ENCODE data around the gene ISL2.

Gene ISL2

DNA sequence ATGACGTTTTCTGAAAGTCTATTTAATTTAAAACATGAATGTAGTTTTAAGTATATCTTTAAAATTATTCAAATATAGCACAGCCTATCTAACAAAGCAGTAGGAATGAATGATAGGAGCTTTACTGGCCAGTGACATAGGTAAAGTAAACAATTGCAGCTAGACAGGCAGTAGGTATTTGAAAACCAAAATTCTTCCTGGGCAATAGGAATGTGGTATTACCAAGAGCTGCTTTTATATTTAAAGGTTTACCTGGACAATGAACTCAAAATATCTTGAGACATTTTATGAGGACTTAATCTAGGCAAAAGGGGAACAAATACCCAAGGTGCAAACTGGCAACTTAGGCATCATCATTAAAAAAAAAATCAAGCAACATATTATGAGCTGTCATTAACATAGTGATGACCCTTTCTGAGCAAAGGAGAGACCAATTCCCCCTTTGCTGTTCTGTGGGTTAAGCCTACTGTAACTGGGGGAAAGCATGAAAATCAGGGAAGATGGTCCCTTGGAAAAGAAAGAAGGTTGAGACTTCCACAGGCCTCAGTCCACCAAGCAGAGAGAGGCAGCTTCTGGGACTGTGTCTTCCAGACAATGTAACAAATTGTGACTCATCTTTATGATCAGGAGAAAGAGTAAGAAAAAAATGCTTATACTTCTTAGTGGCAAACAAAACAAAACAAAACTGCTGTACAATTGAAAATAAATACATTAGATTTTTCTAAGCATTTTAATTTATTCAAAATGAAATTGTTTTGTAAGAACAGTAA, 12.9 kb downstream of the ISL2 start:
- no peak for DNase-seq (ENCODE audit: low read depth, low spot score)
- TF ChIP-seq YY1 (IDR thresholded peaks at IDR 0.05; ENCODE audit: insufficient read depth, insufficient read length) (no peak), SUZ12 (IDR thresholded peaks at IDR 0.05; ENCODE audit: extremely low read depth, insufficient read depth, insufficient read length) (no peak), ZNF274 (IDR thresholded peaks at IDR 0.05; ENCODE audit: low read depth, low read length) (no peak)
- H3K9ac ChIP-seq (ENCODE audit: insufficient read length, low read depth) = no peak overlapping the region
- no peak overlapping the region for H3K4me3 ChIP-seq (ENCODE audit: insufficient read length, low read depth)
- H3K36me3 ChIP-seq (ENCODE audit: insufficient read depth, insufficient read length, low read length) = no peaks in the 10 kb centered on the region
- H3K4me1 ChIP-seq (ENCODE audit: insufficient read depth, insufficient read length) = no peaks in the 10 kb centered on the region
- H3K27me3 ChIP-seq (ENCODE audit: insufficient read depth, insufficient read length) = peaks cover 67% of the 10 kb centered on the region
- no peaks in the 10 kb centered on the region for H3K9me3 ChIP-seq (ENCODE audit: insufficient read depth, low read length)

GRCh38 chr15:76353023-76353577, 16.5 kb downstream of the ISL2 start:
- no peaks in the 10 kb centered on the region for H3K4me1 ChIP-seq (ENCODE audit: insufficient read depth, insufficient read length)
- DNase-seq (ENCODE audit: low read depth, low spot score) = no peak
- H3K9ac ChIP-seq (ENCODE audit: insufficient read length, low read depth) = no peak overlapping the region
- H3K4me3 ChIP-seq (ENCODE audit: insufficient read length, low read depth) = no peak overlapping the region
- peaks cover 31% of the 10 kb centered on the region for H3K27me3 ChIP-seq (ENCODE audit: insufficient read depth, insufficient read length)
- no peaks in the 10 kb centered on the region for H3K9me3 ChIP-seq (ENCODE audit: insufficient read depth, low read length)
- no peak for TF ChIP-seq ZNF274 (IDR thresholded peaks at IDR 0.05; ENCODE audit: low read depth, low read length)
- no peak for TF ChIP-seq SUZ12 (IDR thresholded peaks at IDR 0.05; ENCODE audit: extremely low read depth, insufficient read depth, insufficient read length)
- TF ChIP-seq YY1 (IDR thresholded peaks at IDR 0.05; ENCODE audit: insufficient read depth, insufficient read length) = no peak
- H3K36me3 ChIP-seq (ENCODE audit: insufficient read depth, insufficient read length, low read length) = no peaks in the 10 kb centered on the region

- no peak for DNase-seq (ENCODE audit: low read depth, low spot score)
- H3K9me3 ChIP-seq (ENCODE audit: insufficient read depth, low read length) = no peaks in the 10 kb centered on the region
- H3K36me3 ChIP-seq (ENCODE audit: insufficient read depth, insufficient read length, low read length) = no peaks in the 10 kb centered on the region
- H3K9ac ChIP-seq (ENCODE audit: insufficient read length, low read depth) = no peak overlapping the region
- H3K4me3 ChIP-seq (ENCODE audit: insufficient read length, low read depth) = no peak overlapping the region
- no peak for TF ChIP-seq YY1 (IDR thresholded peaks at IDR 0.05; ENCODE audit: insufficient read depth, insufficient read length)
- no peak for TF ChIP-seq ZNF274 (IDR thresholded peaks at IDR 0.05; ENCODE audit: low read depth, low read length)
- TF ChIP-seq SUZ12 (IDR thresholded peaks at IDR 0.05; ENCODE audit: extremely low read depth, insufficient read depth, insufficient read length) = no peak
- no peaks in the 10 kb centered on the region for H3K4me1 ChIP-seq (ENCODE audit: insufficient read depth, insufficient read length)
- H3K27me3 ChIP-seq (ENCODE audit: insufficient read depth, insufficient read length) = peaks cover 23% of the 10 kb centered on the region
Measured at GRCh38 chr15:76353903-76354302, 17.3 kb downstream of the ISL2 start.

DNA sequence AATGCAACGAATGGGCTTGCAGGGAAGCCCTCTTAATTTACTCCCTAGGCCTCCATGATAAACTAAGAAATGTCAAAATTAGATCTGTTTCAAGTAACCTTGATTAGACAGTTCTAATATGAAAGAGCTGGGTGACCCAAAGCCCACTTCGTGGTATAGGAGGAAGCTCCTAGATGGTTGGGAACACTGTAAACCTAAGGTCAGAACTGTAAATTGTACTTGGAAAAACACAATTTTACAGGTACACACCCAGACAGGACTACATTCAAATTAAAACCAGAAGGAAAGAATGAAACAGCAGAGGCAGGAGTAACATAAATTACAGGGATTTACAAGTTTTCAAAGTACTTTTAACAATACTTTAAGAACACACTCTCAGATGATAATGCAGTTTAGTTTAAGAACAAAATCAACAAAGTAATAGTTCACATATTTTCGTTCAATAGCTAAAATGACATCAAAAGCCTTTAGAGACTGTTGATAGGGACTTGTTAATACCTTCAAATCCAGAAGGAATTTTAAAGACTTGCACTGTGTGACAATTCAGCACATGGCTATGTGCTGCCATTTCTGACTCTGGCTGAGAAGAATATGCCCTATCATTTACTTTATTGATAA, 18.4 kb downstream of the ISL2 start:
- no peak for DNase-seq (ENCODE audit: low read depth, low spot score)
- no peaks in the 10 kb centered on the region for H3K4me1 ChIP-seq (ENCODE audit: insufficient read depth, insufficient read length)
- H3K36me3 ChIP-seq (ENCODE audit: insufficient read depth, insufficient read length, low read length) = no peaks in the 10 kb centered on the region
- no peak overlapping the region for H3K9ac ChIP-seq (ENCODE audit: insufficient read length, low read depth)
- no peaks in the 10 kb centered on the region for H3K9me3 ChIP-seq (ENCODE audit: insufficient read depth, low read length)
- no peak overlapping the region for H3K4me3 ChIP-seq (ENCODE audit: insufficient read length, low read depth)
- peaks cover 12% of the 10 kb centered on the region for H3K27me3 ChIP-seq (ENCODE audit: insufficient read depth, insufficient read length)
- TF ChIP-seq YY1 (IDR thresholded peaks at IDR 0.05; ENCODE audit: insufficient read depth, insufficient read length) (no peak), ZNF274 (IDR thresholded peaks at IDR 0.05; ENCODE audit: low read depth, low read length) (no peak), SUZ12 (IDR thresholded peaks at IDR 0.05; ENCODE audit: extremely low read depth, insufficient read depth, insufficient read length) (no peak)

- Histone ChIP-seq H3K4me1 (ENCODE audit: insufficient read depth, insufficient read length) (no peaks in the 10 kb centered on the region), H3K36me3 (ENCODE audit: insufficient read depth, insufficient read length, low read length) (no peaks in the 10 kb centered on the region), H3K27me3 (ENCODE audit: insufficient read depth, insufficient read length) (no peaks in the 10 kb centered on the region), H3K9ac (ENCODE audit: insufficient read length, low read depth) (no peak overlapping the region), H3K9me3 (ENCODE audit: insufficient read depth, low read length) (no peaks in the 10 kb centered on the region), H3K4me3 (ENCODE audit: insufficient read length, low read depth) (no peak overlapping the region)
- no peak for DNase-seq (ENCODE audit: low read depth, low spot score)
- no peak for TF ChIP-seq ZNF274 (IDR thresholded peaks at IDR 0.05; ENCODE audit: low read depth, low read length)
- no peak for TF ChIP-seq YY1 (IDR thresholded peaks at IDR 0.05; ENCODE audit: insufficient read depth, insufficient read length)
- TF ChIP-seq SUZ12 (IDR thresholded peaks at IDR 0.05; ENCODE audit: extremely low read depth, insufficient read depth, insufficient read length) = no peak
Measured at GRCh38 chr15:76358453-76358852, 21.9 kb downstream of the ISL2 start.

- Histone ChIP-seq H3K27me3 (ENCODE audit: insufficient read depth, insufficient read length) (no peaks in the 10 kb centered on the region), H3K9me3 (ENCODE audit: insufficient read depth, low read length) (no peaks in the 10 kb centered on the region), H3K36me3 (ENCODE audit: insufficient read depth, insufficient read length, low read length) (no peaks in the 10 kb centered on the region), H3K9ac (ENCODE audit: insufficient read length, low read depth) (no peak overlapping the region), H3K4me1 (ENCODE audit: insufficient read depth, insufficient read length) (no peaks in the 10 kb centered on the region), H3K4me3 (ENCODE audit: insufficient read length, low read depth) (no peak overlapping the region)
- TF ChIP-seq YY1 (IDR thresholded peaks at IDR 0.05; ENCODE audit: insufficient read depth, insufficient read length) (no peak), ZNF274 (IDR thresholded peaks at IDR 0.05; ENCODE audit: low read depth, low read length) (no peak), SUZ12 (IDR thresholded peaks at IDR 0.05; ENCODE audit: extremely low read depth, insufficient read depth, insufficient read length) (no peak)
- no peak for DNase-seq (ENCODE audit: low read depth, low spot score)
Measured at GRCh38 chr15:76359152-76359551, 22.6 kb downstream of the ISL2 start.

GRCh38 chr15:76360416-76360815, 23.8 kb downstream of the ISL2 start:
- H3K9me3 ChIP-seq (ENCODE audit: insufficient read depth, low read length) = no peaks in the 10 kb centered on the region
- TF ChIP-seq ZNF274 (IDR thresholded peaks at IDR 0.05; ENCODE audit: low read depth, low read length) = no peak
- no peak for TF ChIP-seq SUZ12 (IDR thresholded peaks at IDR 0.05; ENCODE audit: extremely low read depth, insufficient read depth, insufficient read length)
- TF ChIP-seq YY1 (IDR thresholded peaks at IDR 0.05; ENCODE audit: insufficient read depth, insufficient read length) = no peak

More at GRCh38 chr15:76360416-76360815, 23.8 kb downstream of the ISL2 start:
- DNase-seq (ENCODE audit: low read depth, low spot score) = no peak
- no peaks in the 10 kb centered on the region for H3K27me3 ChIP-seq (ENCODE audit: insufficient read depth, insufficient read length)
- no peaks in the 10 kb centered on the region for H3K4me1 ChIP-seq (ENCODE audit: insufficient read depth, insufficient read length)
- H3K36me3 ChIP-seq (ENCODE audit: insufficient read depth, insufficient read length, low read length) = no peaks in the 10 kb centered on the region
- no peak overlapping the region for H3K9ac ChIP-seq (ENCODE audit: insufficient read length, low read depth)
- H3K4me3 ChIP-seq (ENCODE audit: insufficient read length, low read depth) = no peak overlapping the region
